Ovary (tissue), 3 donors: ENCODE data around the gene IL17REL.

Experiments
- CTCF ChIP-seq, 3 donors: fragments of 450-650 bp in 2 of 3; fragments of 200-600 bp in 1 of 3; IDR thresholded peaks; one replicate each; pipeline versions ENCODE4 v1.5.1 to v1.8.0; 2016 to 2022; ENCODE audit warnings: antibody characterized with exemption in 3 of 3, mild to moderate bottlenecking in 1 of 3
- EP300 ChIP-seq: sonication (generic); formaldehyde crosslinking; IDR thresholded peaks from one replicate; pipeline ENCODE4 v1.6.1; 2017; ENCODE audit warnings: antibody characterized with exemption
- POLR2A ChIP-seq: fragments of 450-650 bp; IDR thresholded peaks from one replicate; pipeline ENCODE4 v1.6.1; 2017; ENCODE audit warnings: antibody characterized with exemption, mild to moderate bottlenecking, moderate library complexity
- donor health status: DM: no; HTN: no; CAD: no.

GRCh38 chr22:49991167-49991566 is 21.4 kb downstream of the IL17REL start:
- TF ChIP-seq POLR2A (no peak), EP300 (no peak), CTCF (IDR thresholded peaks at IDR 0.05) (no peak)
